ENCODE measurements around the gene GPC3.
"Not testable (repeated sequence)": the region's sequence is repeated elsewhere in the genome, so short reads cannot be mapped to it uniquely, and the experiment has no call there.

GPC3 gene

DNA sequence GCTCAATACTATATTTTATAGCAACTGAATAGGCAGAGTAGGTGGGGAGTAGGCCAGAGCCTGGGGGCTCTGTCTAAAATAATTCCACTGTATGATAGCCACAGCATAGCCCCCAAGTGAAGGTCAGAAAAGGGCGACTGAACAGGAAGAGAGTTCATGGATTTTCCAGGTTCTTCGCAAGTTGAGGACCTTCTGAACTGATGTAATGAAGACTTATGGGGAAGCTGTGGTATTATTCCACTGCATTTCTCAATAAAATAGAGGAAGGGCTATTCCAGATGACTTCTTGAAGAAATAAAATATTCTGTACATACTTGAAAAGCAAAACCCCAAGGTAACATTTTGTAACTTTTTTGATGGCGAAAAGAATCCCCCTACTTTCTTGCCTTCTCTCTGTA is 338.7 kb downstream of the GPC3 start:
- no peak for DNase-seq (ENCODE audit: low read depth)

- peak; percentile 78 for DNase-seq (ENCODE audit: low read depth)
These were observed 339.2 kb downstream of the GPC3 start for GRCh38 chrX:133645977-133646718.

GRCh38 chrX:133645256-133645655 is 340.1 kb downstream of the GPC3 start:
- peak; percentile 39 for DNase-seq (ENCODE audit: low read depth)

DNA sequence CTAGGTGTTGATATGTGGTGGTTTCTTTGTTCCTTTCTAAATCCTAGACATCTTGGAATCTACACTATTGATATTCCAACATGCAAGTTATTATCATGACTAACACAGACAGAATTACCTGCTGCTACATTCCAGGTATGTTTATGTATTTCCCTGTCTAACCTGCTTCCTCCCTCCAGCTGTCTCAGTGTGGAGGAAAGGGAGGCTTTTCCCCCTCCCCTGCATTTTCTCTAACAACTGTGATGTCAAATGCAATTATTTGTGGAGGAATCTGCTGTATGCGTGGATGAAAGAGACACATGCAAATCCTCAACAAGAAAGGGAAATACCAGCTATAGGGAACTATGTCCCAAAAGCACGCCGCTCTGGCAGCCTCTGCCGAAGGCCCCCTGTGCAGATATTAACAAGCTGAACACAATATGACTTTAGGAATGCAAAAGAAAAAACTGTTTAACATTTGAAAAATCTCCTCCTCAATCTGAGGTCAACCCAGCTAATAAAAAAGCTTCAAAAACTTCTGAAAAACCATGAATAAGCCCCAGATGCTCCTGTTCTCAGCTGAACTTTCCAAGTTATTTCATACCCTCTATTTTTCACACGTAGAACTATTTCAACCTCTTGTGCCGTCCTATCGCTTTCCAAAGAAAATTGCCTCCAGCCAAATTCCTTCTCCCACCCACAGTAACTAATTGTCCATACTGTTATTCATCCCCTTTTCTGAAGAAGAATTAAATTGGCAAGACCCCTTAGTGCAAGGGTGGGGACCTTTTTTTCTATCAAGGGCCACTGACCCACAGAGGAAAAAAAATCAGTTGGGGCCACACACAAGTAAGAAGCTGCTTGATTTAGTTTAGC is 345.0 kb downstream of the GPC3 start:
- DNase-seq (ENCODE audit: low read depth): no peak

DNA sequence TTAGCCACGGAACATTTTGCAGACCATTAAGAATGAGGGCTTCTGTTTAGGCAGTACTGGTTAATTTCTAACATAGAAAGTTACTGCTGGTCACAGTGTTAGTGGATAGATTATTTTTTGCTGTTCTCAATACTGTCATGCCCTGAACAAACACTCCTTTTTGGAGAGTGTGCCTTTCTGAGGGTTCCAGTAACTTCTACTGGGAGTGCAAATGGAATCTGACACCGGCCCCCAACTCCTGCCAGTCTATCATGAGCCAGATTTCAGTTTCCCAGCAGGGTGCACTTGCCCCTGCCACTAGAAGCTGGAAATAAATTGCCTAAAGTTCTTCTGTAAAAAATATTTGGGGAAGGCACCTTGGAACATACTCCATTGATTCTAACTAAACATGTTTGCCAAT is 345.7 kb downstream of the GPC3 start:
- no peak for DNase-seq (ENCODE audit: low read depth)

DNA sequence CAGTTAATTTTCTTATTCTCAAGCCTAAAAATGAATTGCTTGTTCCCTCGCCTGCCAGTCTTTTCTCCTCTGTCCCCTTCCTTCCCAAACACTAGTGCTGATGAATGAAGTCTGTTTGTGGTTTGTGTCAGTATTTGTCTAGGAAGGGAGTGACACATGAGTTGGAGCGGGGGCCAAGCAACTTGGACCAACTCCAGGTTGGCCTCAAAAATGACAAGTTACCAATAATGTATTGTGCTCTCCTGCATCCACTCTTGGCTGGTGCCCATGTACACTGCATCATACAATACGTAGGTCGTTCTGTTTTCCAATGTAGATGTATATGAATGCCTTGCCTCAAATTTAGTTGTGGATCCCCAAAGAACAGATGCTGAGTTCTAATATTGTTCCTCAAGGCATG is 347.1 kb downstream of the GPC3 start:
- DNase-seq (ENCODE audit: low read depth): no peak

- no peak for DNase-seq (ENCODE audit: low read depth)
These were observed 347.6 kb downstream of the GPC3 start for GRCh38 chrX:133637765-133638164.

DNA sequence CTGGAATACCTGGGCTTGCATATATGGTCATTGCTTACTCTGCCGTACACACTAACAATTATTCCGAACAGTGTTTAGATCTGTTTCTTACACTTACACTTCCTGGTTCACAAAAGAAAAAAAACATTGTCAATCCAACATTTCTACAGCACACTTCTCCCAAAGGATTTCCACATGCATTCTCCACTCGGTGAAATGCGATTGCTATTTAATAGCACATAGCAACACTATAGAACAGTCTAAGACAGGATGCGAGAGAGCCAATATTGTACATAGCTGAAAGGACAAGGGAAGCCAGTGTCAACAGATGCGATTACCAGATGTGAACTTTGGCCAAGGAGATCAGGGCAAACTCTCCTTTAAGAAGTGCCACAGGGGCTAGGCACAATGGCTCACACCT is 349.4 kb downstream of the GPC3 start:
- DNase-seq (ENCODE audit: low read depth): no peak

DNA sequence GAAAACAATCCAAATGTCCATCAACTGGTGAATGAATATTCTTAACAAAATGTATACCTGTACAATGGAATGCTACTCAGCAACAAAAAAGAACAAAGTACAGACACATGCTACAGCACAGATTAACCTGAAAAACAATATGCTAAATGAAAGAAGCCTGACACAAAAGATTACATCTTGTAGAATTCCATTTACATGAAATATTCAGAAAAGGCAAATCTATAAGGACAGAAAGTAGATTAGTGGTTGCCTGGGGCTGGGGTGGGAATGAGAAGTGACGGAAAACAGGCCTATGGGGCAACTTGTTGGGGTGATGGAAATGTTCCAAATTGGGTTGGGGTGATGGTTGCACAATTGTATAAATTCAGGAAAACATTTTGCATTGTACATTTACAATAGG is 351.0 kb downstream of the GPC3 start:
- no peak for DNase-seq (ENCODE audit: low read depth)

DNA sequence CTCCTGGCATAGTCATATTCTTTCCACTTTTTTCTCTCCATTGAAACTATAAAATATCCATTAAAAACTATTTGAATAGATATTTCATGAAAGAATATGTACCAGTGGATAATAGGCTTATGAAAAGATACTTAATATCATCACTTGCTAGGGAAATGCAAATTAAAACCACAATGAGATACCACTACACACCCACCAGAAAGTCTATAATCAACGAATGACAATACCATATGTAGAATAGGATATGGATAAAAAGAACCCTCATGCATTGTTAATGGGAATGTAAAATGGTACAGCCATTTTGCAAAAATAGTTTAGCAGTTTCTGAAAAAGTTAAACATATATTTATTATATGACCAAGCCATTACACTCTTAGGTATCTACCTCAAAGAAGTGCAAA is 351.4 kb downstream of the GPC3 start:
- DNase-seq (ENCODE audit: low read depth): no peak

DNA sequence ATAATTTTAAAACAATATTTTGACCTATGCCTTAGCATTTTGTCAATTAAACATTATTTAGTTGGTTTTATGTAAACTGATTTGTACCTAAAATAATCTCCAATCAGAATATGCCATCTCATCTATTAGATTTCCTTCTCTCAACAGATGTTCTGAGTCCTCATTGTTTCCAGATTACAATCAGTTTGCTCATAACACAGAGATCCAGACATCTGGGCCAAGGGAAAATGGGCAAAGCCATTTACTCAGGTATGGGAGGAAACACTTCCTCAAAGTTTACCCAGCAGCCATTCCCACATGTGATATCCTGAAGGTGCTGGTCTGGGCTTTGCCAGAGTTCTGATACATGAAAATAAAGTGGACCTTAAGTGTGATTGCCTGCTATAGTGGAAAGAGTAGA is 352.2 kb downstream of the GPC3 start:
- no peak for DNase-seq (ENCODE audit: low read depth)

- DNase-seq (ENCODE audit: low read depth): no peak
These were observed 355.0 kb downstream of the GPC3 start for GRCh38 chrX:133630362-133630761.

- no peak for DNase-seq (ENCODE audit: low read depth)
These were observed 357.7 kb downstream of the GPC3 start for GRCh38 chrX:133627673-133628072.

DNA sequence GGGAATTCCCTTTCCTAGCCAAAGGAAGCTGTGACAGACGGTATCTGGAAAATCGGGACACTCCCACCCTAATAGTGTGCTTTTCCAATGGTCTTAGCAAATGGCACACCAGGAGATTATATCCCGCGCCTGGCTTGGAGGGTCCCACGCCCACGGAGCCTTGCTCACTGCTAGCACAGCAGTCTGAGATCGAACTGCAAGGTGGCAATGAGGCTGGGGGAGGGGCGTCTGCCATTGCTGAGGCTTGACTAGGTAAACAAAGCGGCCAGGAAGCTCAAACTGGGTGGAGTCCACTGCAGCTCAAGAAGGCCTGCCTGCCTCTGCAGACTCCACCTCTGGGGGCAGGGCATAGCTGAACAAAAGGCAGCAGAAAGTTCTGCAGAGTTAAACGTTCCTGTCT is 364.0 kb downstream of the GPC3 start:
- not testable (repeated sequence) for DNase-seq (ENCODE audit: low read depth)

- DNase-seq (ENCODE audit: low read depth): no peak
These were observed 373.7 kb downstream of the GPC3 start for GRCh38 chrX:133611676-133612075.

- DNase-seq (ENCODE audit: low read depth): no peak
These were observed 375.3 kb downstream of the GPC3 start for GRCh38 chrX:133610056-133610455.

DNA sequence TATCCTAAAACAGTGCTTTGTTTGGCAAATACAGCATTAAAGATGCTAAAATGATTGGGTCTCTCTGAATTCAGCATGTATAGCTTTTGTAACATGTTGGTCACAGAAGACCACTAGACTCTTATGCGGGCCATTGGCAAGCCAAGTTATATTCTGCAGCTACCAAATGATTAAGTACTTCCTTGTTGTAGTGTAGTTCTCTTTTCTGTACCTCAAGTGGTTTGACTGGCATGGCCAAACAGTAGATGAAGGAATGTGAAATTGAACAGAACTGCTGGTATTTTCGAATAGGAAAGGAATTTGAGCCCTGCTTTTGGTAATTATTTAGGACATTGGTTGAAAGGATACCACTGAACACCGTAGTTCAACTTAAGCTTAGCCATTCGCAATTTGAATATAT is 376.2 kb downstream of the GPC3 start:
- DNase-seq (ENCODE audit: low read depth): no peak

DNA sequence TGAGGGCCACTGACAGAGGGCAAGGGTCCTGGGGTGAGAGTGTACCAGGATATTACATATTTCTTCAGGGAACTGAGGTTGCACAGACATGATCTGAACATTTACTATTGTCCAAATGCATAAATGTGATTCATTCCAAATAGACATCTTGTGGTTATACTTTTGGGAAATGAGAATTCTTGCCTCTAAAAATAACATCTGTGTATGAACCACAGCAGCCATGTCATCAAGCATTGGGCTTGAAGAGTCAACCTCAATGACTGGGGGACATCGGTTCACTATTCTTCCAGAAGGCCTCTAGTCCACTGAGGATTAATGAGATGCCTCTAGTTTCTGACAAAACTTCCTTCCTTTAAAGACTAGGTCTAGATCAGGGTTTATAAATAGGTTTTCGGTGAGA is 377.0 kb downstream of the GPC3 start:
- DNase-seq (ENCODE audit: low read depth): peak; percentile 42

GRCh38 chrX:133607419-133608348 is 377.7 kb downstream of the GPC3 start:
- no peak for DNase-seq (ENCODE audit: low read depth)

- DNase-seq (ENCODE audit: low read depth): no peak
These were observed 378.4 kb downstream of the GPC3 start for GRCh38 chrX:133606990-133607389.

- no peak for DNase-seq (ENCODE audit: low read depth)
These were observed 380.6 kb downstream of the GPC3 start for GRCh38 chrX:133604801-133605200.

DNA sequence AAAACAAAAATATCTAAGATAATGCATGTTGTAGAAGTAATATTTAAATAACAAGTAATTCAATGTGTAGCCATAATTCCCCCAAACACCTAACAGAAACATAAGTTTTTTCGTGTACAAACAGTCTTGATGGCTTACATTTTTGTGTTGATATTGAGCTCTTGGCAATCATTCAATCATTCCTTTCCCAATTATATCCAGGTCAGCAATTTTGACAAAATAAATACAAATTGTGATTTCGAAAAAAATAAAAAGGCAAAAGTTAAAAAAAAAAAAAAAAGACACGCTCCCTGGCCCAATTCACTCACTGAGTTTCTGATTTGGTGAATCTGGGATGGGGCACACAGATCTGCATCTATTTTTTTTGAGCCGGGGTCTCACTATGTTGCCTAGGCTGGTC is 382.5 kb downstream of the GPC3 start:
- no peak for DNase-seq (ENCODE audit: low read depth)
